Testis (tissue), 3 donors: Measurements from ENCODE around the gene KYAT1. TPM values are rescaled to one million over a fixed set of nuclear protein-coding genes. Genes with fewer than 3 reads are reported as not detected.

Source experiments
- DNase-seq: peaks from one replicate; pipeline ENCODE4 v3.0.0-alpha.2; 2019
- H3K27ac ChIP-seq, 2 donors: fragments of 200-600 bp; sonication (generic); one replicate each; pipeline ENCODE4 v1.5.1; 2019
- H3K27me3 ChIP-seq: fragments of 200-600 bp; sonication (generic); one replicate; pipeline ENCODE4 v1.5.1; 2019
- H3K36me3 ChIP-seq: fragments of 200-600 bp; sonication (generic); one replicate; pipeline ENCODE4 v1.5.1; 2017; ENCODE audit warnings: low read depth; ENCODE audit errors: missing control alignments
- H3K4me1 ChIP-seq: fragments of 200-600 bp; sonication (generic); one replicate; pipeline ENCODE4 v1.5.1; 2019
- H3K4me3 ChIP-seq, 2 donors: fragments of 200-600 bp; sonication (generic); one replicate each; pipeline ENCODE4 v1.5.1; 2017 to 2019
- H3K9me3 ChIP-seq: fragments of 200-600 bp; sonication (generic); one replicate; pipeline ENCODE4 v1.5.1; 2017
- POLR2A ChIP-seq: fragments of 450-650 bp; IDR thresholded peaks from one replicate; pipeline ENCODE4 v1.6.1; 2017; ENCODE audit warnings: antibody characterized with exemption, mild to moderate bottlenecking, moderate library complexity
- WGBS, 2 donors: methylation state at CpG; one replicate each; pipeline ENCODE4 v1.1.5; 2018; 5-methylcytosine and 5-hydroxymethylcytosine counted together
- intact Hi-C: fragments of 100-400 bp; cut with DNase I; formaldehyde crosslinking; loops from one replicate; pipeline ENCODE4 v1.15.1; 2023; ENCODE audit warnings: low total_unique reads
- polyA plus RNA-seq: library from polyadenylated mRNA; stranded (reverse); fragments of 350-450 nt; fragmentation: Illumina TruSeq; extraction: RNeasy Lipid Tissue Mini Kit (QIAGEN cat#74804); gene quantifications from one replicate; pipeline ENCODE4 v1.2.3, GENCODE V29; 2014; ENCODE audit warnings: low read depth, low replicate concordance; ENCODE audit not compliant: insufficient read depth
- total RNA-seq, 2 donors: library from RNA; depleted of rRNA; stranded (reverse); fragments of >200 nt; gene quantifications; one replicate each; pipeline ENCODE4 v1.2.3, GENCODE V29; 2016
- TF ChIP-seq, protein P1 (sequence below), 3 experiments: fragments of 450-650 bp in 2 of 3; fragments of 200-600 bp in 1 of 3; sonication (generic) in 1 of 3; IDR thresholded peaks; one replicate each; pipeline ENCODE4 v1.5.1; 2016 to 2019; ENCODE audit warnings: antibody characterized with exemption in 3 of 3, mild to moderate bottlenecking in 2 of 3, moderate library complexity in 1 of 3

KYAT1 gene
- total and polyA plus RNA-seq, 3 donors from 2014 or later = 11.6 to 18.0 (median 14.0) TPM

DNA sequence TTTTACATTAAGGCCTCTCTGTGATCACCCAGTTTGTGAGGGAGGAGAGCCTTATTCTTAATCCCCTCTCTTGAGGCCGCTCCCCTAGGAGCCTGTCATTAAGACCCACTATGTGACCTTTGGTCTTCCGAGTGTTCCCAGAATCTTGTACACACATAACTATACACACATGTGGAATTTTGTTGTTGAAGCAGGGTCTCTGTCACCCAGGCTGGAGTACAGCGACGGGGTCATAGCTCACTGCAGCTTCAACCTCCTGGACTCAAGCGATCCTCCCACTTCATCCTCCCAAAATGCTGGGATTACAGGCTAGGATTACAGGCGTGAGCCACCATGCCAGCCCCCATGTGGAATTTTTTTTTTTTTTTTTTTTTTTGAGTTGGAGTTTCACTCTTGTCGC, 24.2 kb upstream of the KYAT1 start:
- WGBS, 2 donors = 82 to 93% methylated on average over 7 of the region's 7 CpGs
- no peaks in the 10 kb centered on the region for H3K36me3 ChIP-seq

DNA sequence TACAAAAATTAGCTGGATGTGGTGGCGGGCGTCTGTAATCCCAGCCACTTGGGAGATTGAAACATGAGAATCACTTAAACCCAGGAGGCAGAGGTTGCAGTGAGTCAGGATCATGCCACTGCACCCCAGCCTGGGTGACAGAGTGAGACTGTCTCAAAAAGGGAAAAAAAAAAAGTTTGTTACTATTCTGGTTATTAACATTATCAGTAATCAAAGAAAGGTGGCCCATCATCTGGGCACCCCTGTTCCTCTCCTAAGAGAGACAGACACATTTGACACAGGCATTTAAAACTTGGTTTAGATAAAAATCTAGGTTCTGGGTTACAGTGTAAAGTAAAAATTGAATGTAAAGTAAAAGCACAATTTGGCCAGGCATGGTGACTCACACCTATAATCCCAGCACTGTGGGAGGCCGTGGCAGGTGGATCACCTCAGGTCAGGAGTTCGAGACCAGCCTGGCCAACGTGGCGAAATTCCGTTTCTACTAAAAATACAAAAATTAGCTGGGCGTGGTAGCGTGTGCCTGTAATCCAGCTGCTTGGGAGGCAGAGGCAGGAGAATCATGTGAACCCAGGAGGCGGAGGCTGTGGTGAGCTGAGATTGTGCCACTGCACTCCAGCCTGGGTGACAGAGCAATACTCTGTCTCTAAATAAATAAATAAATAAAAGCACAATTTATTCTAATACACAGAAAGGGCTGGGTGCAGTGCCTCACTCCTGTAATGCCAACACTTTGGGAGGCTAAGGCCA, 22.3 kb upstream of the KYAT1 start:
- DNase-seq = no peak
- Histone ChIP-seq H3K4me1 (peaks cover 27% of the 10 kb centered on the region), H3K4me3 (no peak overlapping the region), H3K27me3 (no peaks in the 10 kb centered on the region), H3K9me3 (no peaks in the 10 kb centered on the region), H3K27ac (no peak overlapping the region), H3K36me3 (no peaks in the 10 kb centered on the region)
- WGBS, 2 donors = 84 to 95% methylated on average over 10 of the region's 10 CpGs
- intact Hi-C loops = no loop called here
- no peak for TF ChIP-seq POLR2A
- TF ChIP-seq, protein P1, sequence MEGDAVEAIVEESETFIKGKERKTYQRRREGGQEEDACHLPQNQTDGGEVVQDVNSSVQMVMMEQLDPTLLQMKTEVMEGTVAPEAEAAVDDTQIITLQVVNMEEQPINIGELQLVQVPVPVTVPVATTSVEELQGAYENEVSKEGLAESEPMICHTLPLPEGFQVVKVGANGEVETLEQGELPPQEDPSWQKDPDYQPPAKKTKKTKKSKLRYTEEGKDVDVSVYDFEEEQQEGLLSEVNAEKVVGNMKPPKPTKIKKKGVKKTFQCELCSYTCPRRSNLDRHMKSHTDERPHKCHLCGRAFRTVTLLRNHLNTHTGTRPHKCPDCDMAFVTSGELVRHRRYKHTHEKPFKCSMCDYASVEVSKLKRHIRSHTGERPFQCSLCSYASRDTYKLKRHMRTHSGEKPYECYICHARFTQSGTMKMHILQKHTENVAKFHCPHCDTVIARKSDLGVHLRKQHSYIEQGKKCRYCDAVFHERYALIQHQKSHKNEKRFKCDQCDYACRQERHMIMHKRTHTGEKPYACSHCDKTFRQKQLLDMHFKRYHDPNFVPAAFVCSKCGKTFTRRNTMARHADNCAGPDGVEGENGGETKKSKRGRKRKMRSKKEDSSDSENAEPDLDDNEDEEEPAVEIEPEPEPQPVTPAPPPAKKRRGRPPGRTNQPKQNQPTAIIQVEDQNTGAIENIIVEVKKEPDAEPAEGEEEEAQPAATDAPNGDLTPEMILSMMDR (IDR thresholded peaks at IDR 0.05) = no peak

More for the DNA sequence above, 24.2 kb upstream of the KYAT1 start:
- Histone ChIP-seq H3K27me3 (no peaks in the 10 kb centered on the region), H3K9me3 (no peaks in the 10 kb centered on the region), H3K27ac (no peak overlapping the region), H3K4me1 (peaks cover 39% of the 10 kb centered on the region), H3K4me3 (no peak overlapping the region)
- no peak for DNase-seq
- TF ChIP-seq, protein P1 (IDR thresholded peaks at IDR 0.05) = no peak
- TF ChIP-seq POLR2A = no peak
- intact Hi-C loops = no loop called here

DNA sequence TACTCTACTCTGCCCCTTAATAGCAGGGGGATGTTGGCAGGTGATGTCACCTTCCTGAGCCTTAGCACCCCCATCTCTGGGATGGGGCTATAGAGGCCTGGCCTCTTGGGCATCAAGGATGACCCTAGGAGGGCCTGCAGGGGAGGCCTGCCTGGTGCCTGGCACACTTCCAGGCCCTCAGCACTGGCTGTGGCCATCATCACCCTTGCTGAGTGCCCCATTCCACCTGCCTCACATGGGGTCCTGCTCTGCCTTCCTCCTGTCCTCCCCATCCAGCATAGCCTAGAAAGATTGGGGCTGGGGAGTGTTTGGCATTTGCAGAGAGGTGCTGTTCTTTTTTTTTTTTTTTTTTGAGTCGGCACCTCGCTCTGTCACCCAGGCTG, 21.3 kb upstream of the KYAT1 start:
- TF ChIP-seq, protein P1 (IDR thresholded peaks at IDR 0.05) = no peak
- H3K27me3 ChIP-seq = no peaks in the 10 kb centered on the region
- intact Hi-C loops = no loop called here
- WGBS, 2 donors = 88 to 92% methylated on average over 2 of the region's 2 CpGs
- no peak for DNase-seq
- no peak overlapping the region for H3K27ac ChIP-seq
- H3K4me3 ChIP-seq = no peak overlapping the region
- H3K36me3 ChIP-seq = no peaks in the 10 kb centered on the region
- peaks cover 25% of the 10 kb centered on the region for H3K4me1 ChIP-seq
- no peaks in the 10 kb centered on the region for H3K9me3 ChIP-seq

DNA sequence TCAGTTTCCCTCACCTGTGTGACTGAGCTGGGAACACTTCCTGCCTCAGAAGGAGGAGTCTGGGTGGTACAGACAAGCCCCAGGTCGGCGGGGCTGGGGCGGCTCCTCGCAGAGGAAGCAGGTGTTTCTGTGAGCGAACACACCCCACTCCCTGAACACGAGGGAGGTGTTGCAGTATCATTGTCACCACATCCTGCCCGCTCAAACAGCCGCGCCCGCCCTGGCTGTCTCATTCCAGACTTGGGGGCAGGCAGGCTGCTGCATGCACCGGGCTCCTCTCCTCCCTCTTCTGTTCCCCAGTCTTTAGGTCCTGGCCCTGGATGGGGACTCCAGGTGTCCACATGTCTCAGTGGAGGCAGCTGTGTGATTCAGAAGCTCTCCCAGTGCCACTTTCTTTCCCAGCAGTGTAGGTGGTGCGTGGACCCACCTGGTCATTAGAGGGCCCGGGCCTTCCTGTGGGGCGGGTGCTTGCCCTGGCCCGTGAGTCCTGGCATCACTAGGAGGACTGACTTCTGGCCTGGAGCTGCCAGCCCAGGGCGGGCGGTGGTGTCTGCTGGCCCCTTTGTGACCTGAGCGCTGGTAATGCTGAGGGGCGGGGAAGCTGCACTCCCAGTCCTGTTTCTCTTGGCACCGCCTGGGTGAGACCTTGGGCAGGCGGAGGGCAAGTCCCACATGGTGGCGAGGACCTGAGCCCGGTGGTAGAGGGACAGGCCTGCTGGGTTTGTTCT, 20.8 kb upstream of the KYAT1 start:
- TF ChIP-seq, protein P1 (IDR thresholded peaks at IDR 0.05) = no peak
- TF ChIP-seq POLR2A = no peak
- no peaks in the 10 kb centered on the region for H3K9me3 ChIP-seq
- H3K4me1 ChIP-seq = peaks cover 25% of the 10 kb centered on the region
- H3K27ac ChIP-seq = no peak overlapping the region
- no peak for DNase-seq
- WGBS, 2 donors = 72 to 80% methylated on average over 11 to 23 of the region's 23 CpGs
- no peaks in the 10 kb centered on the region for H3K36me3 ChIP-seq
- no peaks in the 10 kb centered on the region for H3K27me3 ChIP-seq
- intact Hi-C loops = no loop called here
- no peak overlapping the region for H3K4me3 ChIP-seq
